Putamen (tissue), 1 donor: Measurements from ENCODE around the gene ARHGEF7.
A peak's percentile ranks its signal among the peaks of the same experiment; 100 is the strongest.

Source experiments
- DNase-seq: peaks from one replicate; pipeline ENCODE4 v3.0.0-alpha.2; 2016; ENCODE audit warnings: low spot score

ARHGEF7 gene

GRCh38 chr13:111278743-111279652 lies 163.9 kb downstream of the ARHGEF7 start:
- no peak for DNase-seq

GRCh38 chr13:111280226-111280625 lies 165.1 kb downstream of the ARHGEF7 start:
- no peak for DNase-seq

GRCh38 chr13:111280681-111281585 lies 165.8 kb downstream of the ARHGEF7 start:
- DNase-seq = no peak

GRCh38 chr13:111281751-111282311 lies 166.7 kb downstream of the ARHGEF7 start:
- peak; percentile 26 for DNase-seq

GRCh38 chr13:111282425-111282824 lies 167.3 kb downstream of the ARHGEF7 start:
- DNase-seq = no peak

DNA sequence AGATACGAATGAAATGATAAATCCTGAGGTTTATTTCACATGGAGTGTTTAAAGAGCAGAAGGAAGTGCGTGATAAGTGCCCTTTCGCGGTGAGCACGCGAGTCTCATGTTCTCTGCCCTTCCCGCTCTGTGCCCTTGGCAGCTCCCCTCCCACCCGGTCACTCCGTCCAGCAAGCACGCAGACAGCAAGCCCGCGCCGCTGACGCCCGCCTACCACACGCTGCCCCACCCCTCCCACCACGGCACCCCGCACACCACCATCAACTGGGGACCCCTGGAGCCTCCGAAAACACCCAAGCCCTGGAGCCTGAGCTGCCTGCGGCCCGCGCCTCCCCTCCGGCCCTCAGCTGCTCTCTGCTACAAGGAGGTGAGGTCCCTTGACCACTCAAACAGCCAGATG lies 167.9 kb downstream of the ARHGEF7 start:
- no peak for DNase-seq

GRCh38 chr13:111283457-111283856 lies 168.3 kb downstream of the ARHGEF7 start:
- no peak for DNase-seq

- no peak for DNase-seq
Measured at GRCh38 chr13:111283991-111284390, 168.9 kb downstream of the ARHGEF7 start.

DNA sequence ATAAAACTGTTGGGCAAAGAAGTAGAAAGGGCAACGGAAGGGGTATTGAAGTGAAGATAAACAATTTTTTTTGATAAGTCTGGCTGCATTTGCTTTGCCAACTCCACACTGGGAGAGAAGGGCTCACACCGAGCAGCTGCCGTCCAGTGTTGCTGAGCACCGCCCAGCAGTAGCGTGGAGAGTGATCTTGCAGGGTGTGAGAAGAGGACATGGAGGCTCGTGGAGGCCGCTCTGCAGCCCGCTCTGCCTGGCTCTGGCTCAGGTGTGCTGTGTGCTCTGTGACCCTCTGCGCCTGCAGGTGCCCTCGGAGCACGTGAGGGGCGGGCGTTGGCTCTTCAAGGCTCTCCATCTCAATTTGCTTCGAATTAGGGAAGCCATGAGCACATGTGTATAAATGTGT lies 169.5 kb downstream of the ARHGEF7 start:
- DNase-seq = no peak

DNA sequence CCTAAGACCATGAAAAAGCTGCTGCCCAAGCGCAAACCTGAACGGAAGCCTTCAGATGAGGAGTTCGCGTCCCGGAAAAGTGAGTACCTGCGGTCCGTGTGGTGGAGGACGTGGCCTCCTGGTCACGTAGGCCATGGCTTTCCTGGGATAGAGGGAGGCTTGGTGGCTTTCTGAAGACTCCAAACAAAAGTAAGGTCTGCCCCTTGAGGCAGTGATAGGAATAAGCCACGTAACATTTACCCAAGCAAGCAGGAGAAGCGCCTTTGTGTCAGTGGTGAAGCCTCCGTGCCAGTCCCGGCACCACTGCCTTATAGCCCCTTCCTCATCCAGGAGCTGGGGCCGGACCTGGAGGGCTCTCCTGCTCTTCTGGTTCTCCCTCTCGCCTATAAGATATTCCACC lies 171.1 kb downstream of the ARHGEF7 start:
- no peak for DNase-seq

DNA sequence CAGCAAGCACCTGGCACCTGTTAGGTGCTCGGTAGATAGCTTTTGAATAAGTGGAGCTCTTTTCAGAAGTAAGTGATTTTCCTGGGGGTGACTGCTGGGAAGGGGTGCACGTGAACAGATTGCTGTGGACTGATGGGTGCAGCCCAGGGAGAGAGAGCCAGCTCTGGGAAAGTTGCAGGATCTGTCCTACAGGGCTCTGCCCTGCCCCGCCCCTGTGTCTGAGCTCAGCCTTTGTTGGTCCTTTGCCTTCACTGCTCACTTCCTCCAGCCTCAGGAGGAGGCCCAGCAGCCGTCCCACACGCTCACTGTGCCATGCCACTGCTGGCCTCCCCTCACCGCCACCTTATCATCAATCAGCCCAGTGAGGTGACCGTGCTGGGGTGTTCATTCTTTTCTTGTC lies 171.6 kb downstream of the ARHGEF7 start:
- no peak for DNase-seq

DNA sequence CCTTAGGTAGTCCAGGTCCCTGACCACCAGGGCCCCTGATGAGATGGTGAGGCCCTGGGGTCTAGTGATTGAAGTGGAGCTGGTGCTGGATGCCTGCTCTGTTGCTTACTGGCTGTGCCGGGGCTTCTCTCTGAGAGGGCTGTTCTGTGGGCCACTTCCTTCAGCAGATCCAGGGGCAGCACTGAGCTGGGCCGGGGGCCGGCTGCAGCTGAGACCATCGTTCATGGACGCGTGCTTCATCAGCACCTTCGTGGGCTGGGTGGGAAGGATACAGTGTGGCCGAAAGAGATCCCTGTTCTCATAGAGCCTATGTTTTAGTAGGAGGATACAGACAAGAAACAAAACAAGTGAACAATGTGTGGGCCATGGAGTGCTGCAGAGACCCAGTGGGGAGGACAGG lies 172.1 kb downstream of the ARHGEF7 start:
- DNase-seq = no peak

DNA sequence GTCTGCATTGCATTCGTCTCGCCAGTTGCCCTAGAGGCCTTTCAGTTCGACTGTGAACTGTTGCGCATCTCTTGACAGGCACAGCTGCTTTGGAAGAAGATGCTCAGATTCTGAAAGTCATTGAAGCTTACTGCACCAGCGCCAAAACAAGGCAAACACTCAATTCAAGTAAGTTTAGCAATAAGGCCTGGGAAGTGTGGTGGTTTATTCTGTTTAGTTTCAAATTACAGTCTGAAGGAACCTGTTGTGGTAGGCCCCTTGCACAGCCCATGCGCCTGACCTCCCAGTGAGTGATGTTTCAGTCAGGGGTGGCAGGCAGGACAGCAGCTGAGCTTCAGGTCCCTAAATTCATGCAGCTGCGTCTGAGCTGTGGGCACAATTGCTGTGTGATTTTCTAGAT lies 173.2 kb downstream of the ARHGEF7 start:
- DNase-seq = no peak

DNA sequence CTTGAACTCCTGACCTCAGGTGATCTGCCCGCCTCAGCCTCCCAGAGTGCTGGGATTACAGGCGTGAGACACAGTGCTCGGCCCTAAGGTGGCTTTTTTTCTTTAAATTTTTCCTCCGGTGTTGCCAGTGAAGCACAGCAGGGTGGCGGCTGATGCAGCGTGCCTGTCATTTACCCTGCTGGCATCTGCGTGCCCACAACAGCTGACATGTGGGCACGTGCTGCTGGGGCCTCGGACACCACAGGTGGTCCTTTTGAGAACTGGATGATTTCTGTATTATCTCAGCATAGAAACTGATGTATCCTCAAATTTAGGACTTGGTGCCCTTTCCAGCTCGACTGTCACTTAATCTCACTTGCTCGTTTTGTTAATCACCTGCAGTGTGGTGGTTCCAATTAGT lies 174.1 kb downstream of the ARHGEF7 start:
- DNase-seq = no peak

DNA sequence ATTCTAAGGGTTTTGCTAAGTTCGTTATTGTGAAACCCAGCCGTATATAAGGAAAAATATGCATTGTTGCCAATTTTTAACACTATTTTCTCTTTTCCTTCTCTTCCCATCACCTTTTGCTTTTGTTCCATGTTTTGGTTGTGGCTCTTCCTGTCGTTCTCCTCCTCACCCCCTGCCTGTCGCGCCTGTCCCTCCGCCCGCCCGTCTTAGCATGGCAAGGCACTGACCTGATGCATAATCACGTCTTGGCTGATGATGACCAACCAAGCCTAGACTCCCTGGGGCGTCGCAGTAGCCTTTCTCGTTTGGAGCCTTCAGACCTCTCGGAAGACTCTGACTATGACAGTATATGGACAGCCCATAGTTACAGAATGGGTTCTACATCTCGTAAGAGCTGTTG lies 176.8 kb downstream of the ARHGEF7 start:
- no peak for DNase-seq

DNA sequence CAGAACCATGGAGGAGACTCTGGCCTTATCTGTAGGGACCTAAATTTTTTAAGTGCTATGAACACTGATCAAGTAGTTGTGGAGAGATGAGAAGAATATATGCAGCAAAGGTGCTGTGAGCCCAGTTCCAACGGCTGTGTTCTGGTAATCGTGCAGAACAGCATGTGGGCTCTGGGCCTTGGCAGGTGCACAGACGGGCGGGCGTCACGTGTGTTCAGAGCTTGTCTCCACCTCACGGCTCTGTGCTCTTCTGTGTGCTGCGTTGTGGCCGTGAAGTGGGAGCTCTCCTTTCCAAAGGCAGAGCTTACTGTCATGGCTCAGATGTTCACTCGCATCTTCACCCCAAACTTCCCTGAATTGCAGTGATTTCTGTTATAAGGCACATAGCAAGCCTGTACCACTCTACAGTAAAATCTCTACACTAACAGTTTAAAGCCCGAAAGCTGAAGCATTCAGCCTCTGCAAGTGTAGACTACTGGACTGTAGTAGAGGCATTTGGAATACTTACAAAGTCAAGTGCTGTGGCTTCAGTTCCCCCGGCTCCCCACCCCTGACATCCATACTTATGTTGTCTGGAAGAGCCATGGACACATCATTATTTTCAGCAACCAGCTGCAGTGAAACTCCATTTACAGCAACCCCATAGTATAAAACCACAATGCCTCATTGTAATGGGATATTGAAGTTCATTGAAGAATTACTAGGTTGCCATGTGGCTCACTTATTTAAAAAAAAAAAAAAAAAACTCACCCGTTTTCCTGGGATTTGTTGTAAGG lies 177.8 kb downstream of the ARHGEF7 start:
- DNase-seq = peak; percentile 32

DNA sequence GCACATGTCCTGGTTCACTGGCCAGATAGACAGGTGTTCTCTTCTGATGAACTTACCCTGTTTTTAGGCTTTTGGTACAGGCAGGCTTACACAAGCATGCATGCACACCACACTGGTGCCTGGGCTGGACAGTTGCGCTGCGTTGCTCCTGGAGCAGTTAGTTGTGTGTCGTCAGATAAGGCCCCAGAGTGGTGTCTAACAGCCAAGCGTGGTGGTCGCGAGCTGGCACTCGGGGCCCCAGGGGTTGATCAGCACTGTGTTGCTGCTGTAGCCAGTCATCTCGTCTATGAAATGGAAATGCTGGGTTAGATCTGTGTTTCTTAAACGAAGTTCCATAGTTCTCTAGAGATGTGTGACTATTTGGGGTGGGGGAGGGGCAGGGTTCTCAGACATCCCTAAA lies 180.8 kb downstream of the ARHGEF7 start:
- DNase-seq = no peak

DNA sequence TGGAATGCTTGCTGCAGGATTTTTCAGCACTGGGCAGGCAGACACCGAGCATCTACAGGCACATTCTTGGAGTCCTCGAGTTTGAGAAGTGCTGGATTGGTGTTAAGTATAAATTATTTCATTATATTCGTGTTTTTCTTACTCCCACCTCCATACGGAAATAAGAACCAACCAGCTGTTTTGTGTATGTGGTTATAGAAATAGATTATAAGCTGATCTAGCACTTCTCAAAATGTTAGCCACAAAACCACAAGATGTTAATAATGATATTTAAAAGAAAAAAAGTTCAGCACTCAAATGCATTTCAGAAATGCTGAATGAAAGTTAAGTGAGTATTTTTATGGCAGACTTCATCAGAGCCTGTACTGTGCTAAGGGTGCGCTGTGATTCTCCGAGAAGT lies 181.3 kb downstream of the ARHGEF7 start:
- DNase-seq = no peak

DNA sequence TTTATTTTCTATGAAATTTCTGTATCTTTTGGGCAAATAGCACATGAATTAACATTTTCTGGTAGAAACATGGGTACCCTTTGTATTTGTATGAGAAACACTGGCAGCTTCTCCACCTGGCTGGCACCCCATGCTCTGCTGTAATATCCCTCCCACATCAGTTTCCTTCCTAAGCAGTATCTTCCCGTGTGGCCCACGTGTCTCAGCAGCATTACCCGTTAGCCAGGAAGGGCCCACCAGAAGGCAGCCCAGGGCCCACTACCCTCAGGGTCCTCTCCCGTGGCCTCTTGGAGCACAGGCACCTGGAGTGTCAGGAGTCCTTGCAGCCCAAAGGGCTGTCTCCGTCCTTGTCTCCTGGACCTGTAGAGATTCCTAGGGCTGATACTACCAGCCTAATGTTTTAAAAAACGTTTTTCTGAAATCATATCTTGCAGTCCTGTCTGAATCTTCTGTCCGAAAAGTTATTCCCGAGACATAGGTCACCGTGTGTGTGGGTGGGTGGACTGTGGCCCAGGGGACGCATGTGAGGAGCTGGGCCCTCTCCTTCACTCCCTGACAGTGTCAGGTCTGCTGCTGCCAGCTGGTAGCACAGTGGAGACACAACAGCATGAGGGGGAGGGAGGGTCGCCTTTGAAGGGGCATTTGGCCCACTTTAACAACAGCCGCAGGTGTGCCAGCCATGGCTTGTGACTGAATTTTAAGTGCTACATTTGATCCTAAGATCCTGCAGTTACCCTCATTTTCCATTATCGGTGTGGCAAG lies 183.3 kb downstream of the ARHGEF7 start:
- no peak for DNase-seq

GRCh38 chr13:111302045-111302726 lies 187.1 kb downstream of the ARHGEF7 start:
- no peak for DNase-seq
